Measurements from ENCODE around the gene RAN. TPM values are rescaled to one million over a fixed set of nuclear protein-coding genes. Genes with fewer than 3 reads are reported as not detected.

Gene RAN
- total RNA-seq, 1 donor from 2014 or later = 685 TPM

GRCh38 chr12:130919086-130919485, 47.2 kb downstream of the RAN start:
- no peak for TF ChIP-seq CTCF (IDR thresholded peaks at IDR 0.05; ENCODE audit: unreplicated experiment)
- Mint-ChIP-seq H3K4me3 (ENCODE audit: unreplicated experiment) (no peak overlapping the region), H3K9me3 (ENCODE audit: unreplicated experiment) (no peaks in the 10 kb centered on the region), H3K4me1 (ENCODE audit: unreplicated experiment) (no peaks in the 10 kb centered on the region), H3K27me3 (ENCODE audit: unreplicated experiment) (peaks cover 3% of the 10 kb centered on the region), H3K27ac (ENCODE audit: unreplicated experiment) (no peak overlapping the region), H3K36me3 (ENCODE audit: low read depth, unreplicated experiment) (no peaks in the 10 kb centered on the region)
- no peak for DNase-seq (ENCODE audit: low spot score)

DNA sequence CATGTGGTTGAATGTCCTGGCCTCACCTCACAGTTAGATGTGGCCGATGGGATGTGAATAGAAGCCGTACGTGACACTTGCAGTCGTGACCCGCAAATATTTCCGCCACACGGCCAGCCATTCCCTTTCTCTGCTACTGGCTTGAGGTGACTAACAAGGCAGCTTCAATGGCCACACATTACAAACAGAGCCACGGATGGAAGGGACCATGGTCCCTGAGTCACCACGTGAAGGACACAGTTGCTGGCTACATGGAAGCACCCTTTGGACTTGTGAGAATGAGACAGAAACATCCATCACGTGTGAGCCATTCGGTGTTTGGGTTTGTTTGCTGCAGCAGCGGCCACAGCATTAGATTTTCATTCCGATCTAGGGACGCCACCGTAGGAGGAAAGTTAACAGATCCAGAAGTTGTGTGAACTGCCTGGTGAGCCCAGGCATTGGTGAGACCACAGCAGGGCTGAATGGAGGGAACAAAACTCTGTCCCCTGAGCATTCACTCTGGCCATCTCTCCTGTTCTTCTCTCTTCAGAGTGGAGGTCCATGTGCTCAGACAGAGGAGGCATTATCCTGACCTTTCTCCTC, 48.3 kb downstream of the RAN start:
- Mint-ChIP-seq H3K27me3 (ENCODE audit: unreplicated experiment) (peaks cover 3% of the 10 kb centered on the region), H3K27ac (ENCODE audit: unreplicated experiment) (no peak overlapping the region), H3K4me1 (ENCODE audit: unreplicated experiment) (no peaks in the 10 kb centered on the region), H3K36me3 (ENCODE audit: low read depth, unreplicated experiment) (no peaks in the 10 kb centered on the region), H3K4me3 (ENCODE audit: unreplicated experiment) (no peak overlapping the region), H3K9me3 (ENCODE audit: unreplicated experiment) (no peaks in the 10 kb centered on the region)
- DNase-seq (ENCODE audit: low spot score) = no peak
- no peak for TF ChIP-seq CTCF (IDR thresholded peaks at IDR 0.05; ENCODE audit: unreplicated experiment)

DNA sequence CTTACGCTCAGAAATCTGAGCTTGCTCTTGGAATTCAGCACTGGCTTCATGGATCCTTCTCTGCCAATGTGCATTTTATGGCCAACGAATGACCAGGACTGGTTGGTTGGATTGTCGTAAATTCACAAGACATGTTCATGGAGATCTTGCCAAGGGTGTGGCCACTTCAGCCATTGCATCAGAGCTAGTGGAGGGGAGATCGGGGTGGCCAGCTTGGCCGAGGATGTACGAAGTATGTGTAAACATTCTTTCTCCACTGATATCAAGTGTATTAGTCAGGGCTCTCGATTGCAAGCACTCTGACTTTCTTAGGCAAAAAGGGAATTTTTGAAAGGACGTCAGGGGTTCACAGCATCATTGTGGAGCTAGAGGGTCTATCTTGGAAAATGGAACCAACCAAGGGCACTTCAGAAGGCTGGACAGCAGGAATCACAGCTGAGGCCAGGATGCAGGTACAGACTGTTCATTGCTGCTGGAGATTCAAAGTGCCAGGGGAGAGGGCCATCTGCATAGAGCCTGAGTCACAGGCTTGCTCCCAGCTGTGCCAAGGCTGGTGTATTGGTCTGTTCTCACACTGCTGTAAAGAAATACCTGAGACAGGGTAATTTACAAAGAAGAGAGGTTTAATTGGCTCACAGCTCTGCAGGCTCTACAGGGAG, 49.0 kb downstream of the RAN start:
- H3K27ac Mint-ChIP-seq (ENCODE audit: unreplicated experiment) = no peak overlapping the region
- no peak overlapping the region for H3K4me3 Mint-ChIP-seq (ENCODE audit: unreplicated experiment)
- H3K9me3 Mint-ChIP-seq (ENCODE audit: unreplicated experiment) = no peaks in the 10 kb centered on the region
- H3K36me3 Mint-ChIP-seq (ENCODE audit: low read depth, unreplicated experiment) = no peaks in the 10 kb centered on the region
- TF ChIP-seq CTCF (IDR thresholded peaks at IDR 0.05; ENCODE audit: unreplicated experiment) = no peak
- H3K27me3 Mint-ChIP-seq (ENCODE audit: unreplicated experiment) = peaks cover 3% of the 10 kb centered on the region
- no peaks in the 10 kb centered on the region for H3K4me1 Mint-ChIP-seq (ENCODE audit: unreplicated experiment)
- no peak for DNase-seq (ENCODE audit: low spot score)

DNA sequence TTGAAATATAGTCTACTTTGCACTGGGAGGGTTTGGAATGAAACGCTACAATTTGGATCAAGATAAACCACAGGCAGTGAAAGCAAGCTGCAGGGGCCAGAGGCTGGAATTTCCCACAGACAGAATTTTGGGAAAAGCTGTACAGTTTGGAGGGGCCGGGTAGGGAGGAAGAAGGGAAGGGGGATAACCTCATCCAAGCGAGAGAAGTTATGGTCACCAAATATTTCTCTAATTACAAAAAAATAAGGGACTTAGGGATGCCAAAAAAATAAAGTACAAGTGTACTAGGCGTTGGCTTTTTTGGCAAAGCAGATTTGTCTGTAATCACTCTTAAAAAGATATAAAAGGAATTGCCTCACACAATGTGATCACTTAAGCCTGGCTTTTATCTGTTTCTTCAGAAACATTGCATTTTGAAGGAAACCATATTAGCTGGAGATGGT, 50.7 kb downstream of the RAN start:
- DNase-seq (ENCODE audit: low spot score) = no peak
- Mint-ChIP-seq H3K4me1 (ENCODE audit: unreplicated experiment) (no peaks in the 10 kb centered on the region), H3K36me3 (ENCODE audit: low read depth, unreplicated experiment) (no peaks in the 10 kb centered on the region), H3K27ac (ENCODE audit: unreplicated experiment) (no peak overlapping the region), H3K9me3 (ENCODE audit: unreplicated experiment) (no peaks in the 10 kb centered on the region), H3K27me3 (ENCODE audit: unreplicated experiment) (peaks cover 3% of the 10 kb centered on the region), H3K4me3 (ENCODE audit: unreplicated experiment) (no peak overlapping the region)
- no peak for TF ChIP-seq CTCF (IDR thresholded peaks at IDR 0.05; ENCODE audit: unreplicated experiment)

GRCh38 chr12:130924966-130925665, 53.2 kb downstream of the RAN start:
- Mint-ChIP-seq H3K27ac (ENCODE audit: unreplicated experiment) (no peak overlapping the region), H3K36me3 (ENCODE audit: low read depth, unreplicated experiment) (no peaks in the 10 kb centered on the region), H3K9me3 (ENCODE audit: unreplicated experiment) (no peaks in the 10 kb centered on the region), H3K4me3 (ENCODE audit: unreplicated experiment) (no peak overlapping the region), H3K4me1 (ENCODE audit: unreplicated experiment) (no peaks in the 10 kb centered on the region), H3K27me3 (ENCODE audit: unreplicated experiment) (peaks cover 1% of the 10 kb centered on the region)
- TF ChIP-seq CTCF (IDR thresholded peaks at IDR 0.05; ENCODE audit: unreplicated experiment) = no peak
- no peak for DNase-seq (ENCODE audit: low spot score)
